H9 (cell line): ENCODE data around the gene ACBD7. TPM values are rescaled to one million over a fixed set of nuclear protein-coding genes. Genes with fewer than 3 reads are reported as not detected.

Source experiments
- DNase-seq: peaks from one replicate; pipeline ENCODE4 v3.0.0-alpha.2; 2017
- H2AFZ ChIP-seq: one replicate; pipeline ENCODE4 v1.6.1; 2013; ENCODE audit warnings: mild to moderate bottlenecking, low read length, control low read depth, moderate library complexity
- H2AK5ac ChIP-seq: 2 replicates; pipeline ENCODE4 v1.6.1; 2013; ENCODE audit warnings: low read length, control low read depth, mixed read lengths; ENCODE audit not compliant: insufficient read length
- H2BK120ac ChIP-seq: one replicate; pipeline ENCODE4 v1.6.1; 2013; ENCODE audit warnings: low read depth, mild to moderate bottlenecking, low read length, control low read depth, inconsistent platforms; ENCODE audit not compliant: poor library complexity, severe bottlenecking
- H2BK12ac ChIP-seq: 2 replicates; pipeline ENCODE4 v1.6.1; 2013; ENCODE audit warnings: low read length, control low read depth, mixed read lengths, low read depth; ENCODE audit not compliant: insufficient read length
- H2BK15ac ChIP-seq: 2 replicates; pipeline ENCODE4 v1.6.1; 2013; ENCODE audit warnings: low read depth, low read length, control low read depth
- H2BK20ac ChIP-seq: one replicate; pipeline ENCODE4 v1.6.1; 2013; ENCODE audit warnings: low read depth, mild to moderate bottlenecking, low read length, control low read depth, inconsistent platforms; ENCODE audit not compliant: poor library complexity, severe bottlenecking
- H2BK5ac ChIP-seq: 2 replicates; pipeline ENCODE4 v1.6.1; 2013; ENCODE audit warnings: low read length, control low read depth, mixed read lengths; ENCODE audit not compliant: insufficient read length
- H3K14ac ChIP-seq: 2 replicates; pipeline ENCODE4 v1.6.1; 2013; ENCODE audit warnings: low read length, control low read depth; ENCODE audit not compliant: insufficient read depth
- H3K18ac ChIP-seq: 2 replicates; pipeline ENCODE4 v1.6.1; 2013; ENCODE audit warnings: low read depth, mild to moderate bottlenecking, mixed read lengths, low read length, control low read depth; ENCODE audit not compliant: insufficient read length
- H3K23ac ChIP-seq: 2 replicates; pipeline ENCODE4 v1.6.1; 2013; ENCODE audit warnings: low read length, control low read depth, mixed read lengths, low read depth; ENCODE audit not compliant: insufficient read length
- H3K23me2 ChIP-seq: 2 replicates; pipeline ENCODE4 v1.6.1; 2013; ENCODE audit warnings: low read depth, mild to moderate bottlenecking, mixed read lengths, low read length, control low read depth; ENCODE audit not compliant: insufficient read length, poor library complexity, severe bottlenecking
- H3K27ac ChIP-seq: 2 replicates; pipeline ENCODE4 v1.5.1; 2013; ENCODE audit warnings: low read length, control low read depth, mixed read lengths, low read depth; ENCODE audit not compliant: insufficient read length
- H3K27me3 ChIP-seq: 2 replicates; pipeline ENCODE4 v1.6.1; 2013; ENCODE audit warnings: low read length, control low read depth, inconsistent platforms; ENCODE audit not compliant: insufficient read depth
- H3K4ac ChIP-seq: 2 replicates; pipeline ENCODE4 v1.6.1; 2013; ENCODE audit warnings: low read depth, mild to moderate bottlenecking, control low read depth, inconsistent platforms, low read length, moderate library complexity
- H3K4me1 ChIP-seq: 2 replicates; pipeline ENCODE4 v1.6.1; 2013; ENCODE audit warnings: low read length, control low read depth, inconsistent platforms; ENCODE audit not compliant: insufficient read depth
- H3K4me2 ChIP-seq: 2 replicates; pipeline ENCODE4 v1.6.1; 2013; ENCODE audit warnings: low read length, control low read depth, mixed read lengths; ENCODE audit not compliant: insufficient read length, insufficient read depth
- H3K56ac ChIP-seq: 2 replicates; pipeline ENCODE4 v1.6.1; 2013; ENCODE audit warnings: low read depth, mild to moderate bottlenecking, mixed read lengths, low read length, control low read depth; ENCODE audit not compliant: insufficient read length
- H3K79me1 ChIP-seq: 2 replicates; pipeline ENCODE4 v1.6.1; 2013; ENCODE audit warnings: low read depth, mild to moderate bottlenecking, moderate library complexity, low read length, control low read depth, inconsistent platforms; ENCODE audit not compliant: insufficient read depth, poor library complexity, severe bottlenecking
- H3K79me2 ChIP-seq: 2 replicates; pipeline ENCODE4 v1.6.1; 2013; ENCODE audit warnings: low read length, control low read depth, inconsistent platforms; ENCODE audit not compliant: insufficient read depth
- H3K9ac ChIP-seq: 2 replicates; pipeline ENCODE4 v1.6.1; 2013; ENCODE audit warnings: low read length, control low read depth, mixed read lengths; ENCODE audit not compliant: insufficient read length; ENCODE audit errors: extremely low read depth
- H3K9me3 ChIP-seq: one replicate; pipeline ENCODE4 v1.6.1; 2013; ENCODE audit warnings: low read depth, low read length, inconsistent platforms; ENCODE audit not compliant: control insufficient read depth
- H3T11ph ChIP-seq: one replicate; pipeline ENCODE4 v1.6.1; 2013; ENCODE audit warnings: mild to moderate bottlenecking, low read length, control low read depth, inconsistent platforms
- H4K20me1 ChIP-seq: one replicate; pipeline ENCODE4 v1.6.1; 2013; ENCODE audit not compliant: control insufficient read depth, insufficient read length, insufficient read depth
- H4K5ac ChIP-seq: 2 replicates; pipeline ENCODE4 v1.6.1; 2013; ENCODE audit warnings: low read depth, mild to moderate bottlenecking, mixed read lengths, low read length, control low read depth; ENCODE audit not compliant: insufficient read length
- H4K8ac ChIP-seq: replicated peaks from 2 replicates; pipeline ENCODE4 v1.6.1; 2013; ENCODE audit warnings: low read length, control low read depth, mixed read lengths, low read depth; ENCODE audit not compliant: insufficient read length
- H4K91ac ChIP-seq: 2 replicates; pipeline ENCODE4 v1.6.1; 2013; ENCODE audit warnings: low read depth, mild to moderate bottlenecking, moderate library complexity, mixed read lengths, low read length, control low read depth; ENCODE audit not compliant: insufficient read length
- H3K27ac Mint-ChIP-seq, 3 experiments: 2 replicates in 2 of 3; 3 replicates in 1 of 3; pipeline ENCODE4 v1.8.0; 2020 to 2021; ENCODE audit warnings: mixed read lengths in 3 of 3, mild to moderate bottlenecking in 1 of 3, moderate library complexity in 1 of 3
- H3K27me3 Mint-ChIP-seq: 2 replicates; pipeline ENCODE4 v1.8.0; 2021; ENCODE audit warnings: low read depth, mild to moderate bottlenecking, moderate library complexity, mixed read lengths
- H3K36me3 Mint-ChIP-seq, 3 experiments: 2 replicates in 2 of 3; 3 replicates in 1 of 3; pipeline ENCODE4 v1.8.0; 2020 to 2021; ENCODE audit warnings: low read depth in 3 of 3, mixed read lengths in 3 of 3; ENCODE audit not compliant: insufficient read depth in 1 of 3
- H3K4me1 Mint-ChIP-seq, 2 experiments: 2 replicates each; pipeline ENCODE4 v1.8.0; 2020; ENCODE audit warnings: mixed read lengths in 2 of 2
- H3K4me3 Mint-ChIP-seq, 2 experiments: 2 replicates in 1 of 2; 3 replicates in 1 of 2; pipeline ENCODE4 v1.8.0; 2020 to 2021; ENCODE audit warnings: mild to moderate bottlenecking in 2 of 2, mixed read lengths in 2 of 2, moderate library complexity in 1 of 2
- H3K9me3 Mint-ChIP-seq, 2 experiments: 2 replicates in 1 of 2; 3 replicates in 1 of 2; pipeline ENCODE4 v1.8.0; 2020; ENCODE audit warnings: mild to moderate bottlenecking in 2 of 2, mixed read lengths in 2 of 2, moderate library complexity in 1 of 2
- WGBS: extraction: QIAGEN DNeasy Blood & Tissue Kit; methylation state at CpG from one replicate; pipeline ENCODE4 v1.1.7; 2013; ENCODE audit warnings: missing lambda C conversion rate, low lambda C conversion rate, mixed read lengths; ENCODE audit not compliant: insufficient read length; ENCODE audit errors: extremely low coverage; 5-methylcytosine and 5-hydroxymethylcytosine counted together
- total RNA-seq: library from RNA; stranded (reverse); gene quantifications from 2 replicates; pipeline ENCODE4 v1.2.1, GENCODE V29; 2021
- TF ChIP-seq, protein P1 (sequence below): fragments of 200-600 bp; sonication (generic); conservative IDR thresholded peaks from 3 replicates; pipeline ENCODE4 v1.8.0; 2021; ENCODE audit warnings: antibody characterized with exemption, mild to moderate bottlenecking

ACBD7 gene
- total RNA-seq, 1 experiment from 2014 or later: 25.0 TPM

DNA sequence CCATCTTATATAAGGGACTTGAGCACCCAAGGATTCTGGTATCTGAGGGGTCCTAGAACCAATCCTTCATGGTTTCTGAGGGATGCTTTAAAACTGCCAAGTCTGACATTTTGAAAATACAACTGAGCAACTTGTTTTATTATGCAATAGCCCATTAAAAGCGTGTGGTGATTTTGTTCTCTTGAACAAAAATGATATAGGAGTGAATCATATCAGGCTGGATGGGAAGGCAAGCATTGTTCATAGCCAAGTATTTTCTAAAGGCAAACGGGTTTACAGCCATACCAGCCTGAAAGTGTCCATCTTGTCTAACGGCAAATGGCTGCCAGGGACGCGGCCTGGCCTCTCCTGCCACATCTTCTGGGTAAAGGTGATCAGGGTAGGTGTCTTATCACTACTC, 31.9 kb upstream of the ACBD7 start:
- no peak overlapping the region for H2BK20ac ChIP-seq
- no peak overlapping the region for H3K9ac ChIP-seq
- no peak for DNase-seq
- Mint-ChIP-seq H3K27ac (no peak overlapping the region), H3K4me3 (no peak overlapping the region), H3K9me3 (peaks cover 0 to 3% of the 10 kb centered on the region in 2 experiments; a peak in 1 of 5 replicates), H3K27me3 (no peaks in the 10 kb centered on the region), H3K4me1 (no peaks in the 10 kb centered on the region), H3K36me3 (peaks cover 5 to 26% (median 8%) of the 10 kb centered on the region in 3 experiments; a peak in 5 of 7 replicates)
- no peak overlapping the region for H4K91ac ChIP-seq
- no peak overlapping the region for H3K27ac ChIP-seq
- no peak overlapping the region for H3K14ac ChIP-seq
- no peaks in the 10 kb centered on the region for H3K4me1 ChIP-seq
- no peak overlapping the region for H3K23ac ChIP-seq
- H3K4me2 ChIP-seq: no peak overlapping the region
- H2AFZ ChIP-seq: no peak overlapping the region
- H3K9me3 ChIP-seq: no peaks in the 10 kb centered on the region
- no peaks in the 10 kb centered on the region for H3K23me2 ChIP-seq
- H3K79me1 ChIP-seq: no peaks in the 10 kb centered on the region
- H2BK5ac ChIP-seq: no peak overlapping the region
- no peak overlapping the region for H4K5ac ChIP-seq
- no peak overlapping the region for H4K8ac ChIP-seq
- H3K56ac ChIP-seq: no peak overlapping the region
- no peak overlapping the region for H2BK12ac ChIP-seq
- H3K79me2 ChIP-seq: no peaks in the 10 kb centered on the region
- H3K27me3 ChIP-seq: no peaks in the 10 kb centered on the region
- no peak overlapping the region for H3T11ph ChIP-seq
- no peak overlapping the region for H3K18ac ChIP-seq
- TF ChIP-seq, protein P1, sequence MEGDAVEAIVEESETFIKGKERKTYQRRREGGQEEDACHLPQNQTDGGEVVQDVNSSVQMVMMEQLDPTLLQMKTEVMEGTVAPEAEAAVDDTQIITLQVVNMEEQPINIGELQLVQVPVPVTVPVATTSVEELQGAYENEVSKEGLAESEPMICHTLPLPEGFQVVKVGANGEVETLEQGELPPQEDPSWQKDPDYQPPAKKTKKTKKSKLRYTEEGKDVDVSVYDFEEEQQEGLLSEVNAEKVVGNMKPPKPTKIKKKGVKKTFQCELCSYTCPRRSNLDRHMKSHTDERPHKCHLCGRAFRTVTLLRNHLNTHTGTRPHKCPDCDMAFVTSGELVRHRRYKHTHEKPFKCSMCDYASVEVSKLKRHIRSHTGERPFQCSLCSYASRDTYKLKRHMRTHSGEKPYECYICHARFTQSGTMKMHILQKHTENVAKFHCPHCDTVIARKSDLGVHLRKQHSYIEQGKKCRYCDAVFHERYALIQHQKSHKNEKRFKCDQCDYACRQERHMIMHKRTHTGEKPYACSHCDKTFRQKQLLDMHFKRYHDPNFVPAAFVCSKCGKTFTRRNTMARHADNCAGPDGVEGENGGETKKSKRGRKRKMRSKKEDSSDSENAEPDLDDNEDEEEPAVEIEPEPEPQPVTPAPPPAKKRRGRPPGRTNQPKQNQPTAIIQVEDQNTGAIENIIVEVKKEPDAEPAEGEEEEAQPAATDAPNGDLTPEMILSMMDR: no peak
- H3K4ac ChIP-seq: no peak overlapping the region
- no peak overlapping the region for H2AK5ac ChIP-seq
- no peaks in the 10 kb centered on the region for H4K20me1 ChIP-seq
- no peak overlapping the region for H2BK120ac ChIP-seq
- WGBS: no CpG with 5 or more reads among the region's 5 CpGs
- no peak overlapping the region for H2BK15ac ChIP-seq
